Ectodermal cell (in vitro differentiated cells): ENCODE data around the gene KIFC3.

Experiments
- H3K27ac ChIP-seq: 2 replicates; pipeline ENCODE4 v1.7.0; 2013; ENCODE audit warnings: mild to moderate bottlenecking, low read depth, low read length; ENCODE audit not compliant: insufficient read depth, poor library complexity, severe bottlenecking
- H3K27me3 ChIP-seq: 2 replicates; pipeline ENCODE4 v1.7.0; 2013; ENCODE audit warnings: mild to moderate bottlenecking, low read length; ENCODE audit not compliant: insufficient read depth, control insufficient read depth, poor library complexity, severe bottlenecking
- H3K36me3 ChIP-seq: one replicate; pipeline ENCODE4 v1.7.0; 2013; ENCODE audit warnings: low read length; ENCODE audit not compliant: control insufficient read depth, insufficient read depth
- H3K4me1 ChIP-seq: one replicate; pipeline ENCODE4 v1.7.0; 2013; ENCODE audit warnings: low read length; ENCODE audit not compliant: control insufficient read depth, insufficient read depth
- H3K4me3 ChIP-seq: 2 replicates; pipeline ENCODE4 v1.7.0; 2013; ENCODE audit warnings: low read depth, low read length, control low read depth; ENCODE audit not compliant: insufficient read depth
- H3K9me3 ChIP-seq: 2 replicates; pipeline ENCODE4 v1.7.0; 2013; ENCODE audit warnings: mild to moderate bottlenecking, low read length, moderate library complexity; ENCODE audit not compliant: control insufficient read depth
- whole genome bisulfite sequencing, 2 experiments: methylation state at CpG; one replicate each; pipeline ENCODE4 v1.1.7; 2013; ENCODE audit warnings: missing lambda C conversion rate in 2 of 2; 5-methylcytosine and 5-hydroxymethylcytosine counted together

KIFC3 gene

DNA sequence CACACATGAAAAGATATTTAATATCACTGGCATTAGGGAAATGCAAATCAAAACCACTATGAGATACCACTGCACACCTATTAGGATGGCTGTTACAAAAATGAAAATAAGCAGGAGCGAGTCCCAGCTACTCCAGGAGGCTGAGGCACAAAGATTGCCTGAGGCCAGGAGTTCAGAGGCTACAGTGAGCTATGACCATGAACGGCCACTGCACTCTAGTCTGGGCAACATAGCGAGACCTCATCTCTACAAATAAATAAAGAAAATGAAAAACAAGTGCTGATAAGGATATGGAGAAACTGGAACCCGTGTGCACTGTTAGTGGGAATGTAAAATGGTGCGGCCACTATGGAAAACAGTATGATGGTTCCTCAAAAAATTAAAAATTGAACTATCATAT, 23.6 kb downstream of the KIFC3 start:
- Histone ChIP-seq H3K27ac (no peak overlapping the region), H3K27me3 (no peaks in the 10 kb centered on the region), H3K4me1 (no peaks in the 10 kb centered on the region), H3K4me3 (no peak overlapping the region), H3K9me3 (no peaks in the 10 kb centered on the region), H3K36me3 (no peaks in the 10 kb centered on the region)
- 96 to 97% methylated on average over 4 to 5 of the region's 5 CpGs for WGBS, 2 experiments

DNA sequence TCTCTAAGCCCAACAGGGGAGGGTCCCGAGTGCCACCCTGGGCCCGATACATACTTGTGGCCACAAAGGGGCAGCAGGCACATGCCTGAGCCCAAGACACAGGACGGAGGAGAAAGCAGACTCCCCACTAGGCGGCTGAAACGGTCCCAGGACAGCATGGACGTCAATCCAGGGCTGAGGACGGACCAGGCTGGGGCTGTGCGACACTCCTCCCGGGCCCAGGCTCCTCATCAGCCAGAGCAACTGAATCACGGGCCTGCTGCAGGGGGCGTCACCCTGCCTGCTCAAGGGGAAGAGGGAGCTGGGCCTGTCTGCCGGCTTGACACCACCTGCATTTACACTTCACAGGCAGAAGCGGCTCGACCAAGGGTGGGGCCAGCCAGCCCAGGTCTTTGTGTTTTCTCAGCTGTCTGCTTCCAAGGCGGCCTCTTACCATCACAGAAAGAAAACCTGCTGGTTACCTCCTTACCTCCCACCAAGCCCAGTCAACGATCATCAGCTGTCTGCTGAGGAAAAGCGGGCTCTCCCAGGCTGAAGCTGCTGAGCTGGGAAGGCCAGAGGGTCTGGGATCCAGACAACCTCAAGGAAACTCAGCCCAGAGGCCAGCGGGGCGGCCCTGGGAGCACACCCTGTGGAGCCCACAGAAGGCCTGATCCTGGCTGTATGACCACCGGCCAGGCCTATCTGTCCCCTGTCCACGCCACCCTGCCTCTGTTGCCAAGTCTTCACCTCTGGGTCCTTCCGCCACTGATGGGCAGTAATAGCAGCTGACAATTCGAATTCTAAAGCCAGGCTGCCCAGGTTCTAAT, 26.4 kb downstream of the KIFC3 start:
- 14 to 15% methylated on average over 23 of the region's 23 CpGs for WGBS, 2 experiments
- H3K36me3 ChIP-seq, result no peaks in the 10 kb centered on the region
- H3K27me3 ChIP-seq, result no peaks in the 10 kb centered on the region
- H3K4me3 ChIP-seq, result no peak overlapping the region
- no peak overlapping the region for H3K27ac ChIP-seq
- no peaks in the 10 kb centered on the region for H3K9me3 ChIP-seq
- H3K4me1 ChIP-seq, result no peaks in the 10 kb centered on the region

DNA sequence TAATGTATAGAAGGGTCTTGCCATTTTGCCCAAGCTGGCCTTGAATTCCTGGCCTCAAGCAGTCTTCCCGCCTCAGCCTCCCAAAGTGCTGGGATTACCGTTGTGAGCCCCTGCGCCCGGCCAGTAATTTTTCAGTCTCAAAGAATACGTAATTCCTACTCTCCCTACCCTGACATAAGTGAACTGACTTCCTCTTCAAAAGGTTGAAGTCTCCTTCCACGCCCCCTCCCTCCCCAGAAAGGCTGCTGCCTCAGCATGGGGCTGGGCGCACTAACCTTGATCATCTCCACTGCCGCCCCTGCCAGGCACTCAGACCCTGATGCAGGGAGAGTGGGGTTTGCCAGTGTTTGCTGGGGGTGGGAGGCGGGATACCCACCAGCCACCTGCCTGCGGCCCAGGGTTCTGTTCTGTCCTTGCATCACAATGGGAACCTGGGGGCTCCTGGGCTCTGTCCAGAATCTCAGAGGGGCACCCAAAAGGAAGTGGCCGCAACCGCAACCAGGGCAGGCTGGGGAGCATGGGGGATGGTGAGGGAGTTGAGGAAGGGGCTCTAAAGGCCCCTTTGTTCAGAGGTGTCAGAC, 27.5 kb downstream of the KIFC3 start:
- Histone ChIP-seq H3K9me3 (no peaks in the 10 kb centered on the region), H3K27ac (no peak overlapping the region), H3K4me3 (no peak overlapping the region), H3K4me1 (no peaks in the 10 kb centered on the region), H3K36me3 (no peaks in the 10 kb centered on the region), H3K27me3 (no peaks in the 10 kb centered on the region)
- 59 to 65% methylated on average over 12 of the region's 12 CpGs for WGBS, 2 experiments

DNA sequence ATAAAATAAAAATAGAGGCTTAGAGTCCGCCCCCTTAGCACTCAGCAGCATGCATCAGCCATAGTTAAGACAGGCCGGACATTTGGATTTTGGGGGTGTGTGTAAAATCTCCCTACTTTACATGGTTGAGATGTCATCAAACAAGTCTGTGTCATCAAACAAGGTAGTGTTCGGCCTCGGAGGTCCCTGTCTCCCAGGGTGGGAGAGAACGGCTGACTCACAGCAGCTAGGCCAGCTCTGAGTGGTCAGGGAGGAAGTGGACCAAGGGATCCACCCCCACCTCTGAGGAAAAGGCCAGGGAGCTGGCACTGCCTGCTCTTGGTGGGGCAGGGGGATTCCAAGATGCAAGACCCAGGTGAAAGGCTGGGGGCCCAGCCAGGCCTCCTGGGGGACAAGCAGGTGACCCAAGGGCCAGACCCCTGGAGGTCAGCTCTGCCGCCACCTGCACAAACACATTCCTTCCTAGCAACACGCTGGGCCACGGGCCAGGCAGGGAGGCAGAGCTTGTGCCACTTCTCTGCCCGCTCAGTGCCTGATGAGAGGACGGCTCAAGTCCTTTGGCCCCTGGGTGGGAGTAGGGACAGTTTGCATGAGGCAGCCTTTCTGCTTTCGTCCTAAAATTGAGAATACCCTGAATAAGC, 28.5 kb downstream of the KIFC3 start:
- Histone ChIP-seq H3K36me3 (no peaks in the 10 kb centered on the region), H3K27me3 (no peaks in the 10 kb centered on the region), H3K9me3 (no peaks in the 10 kb centered on the region), H3K4me1 (no peaks in the 10 kb centered on the region), H3K27ac (no peak overlapping the region), H3K4me3 (no peak overlapping the region)
- whole genome bisulfite sequencing, 2 experiments, result 88 to 92% methylated on average over 10 to 11 of the region's 11 CpGs

DNA sequence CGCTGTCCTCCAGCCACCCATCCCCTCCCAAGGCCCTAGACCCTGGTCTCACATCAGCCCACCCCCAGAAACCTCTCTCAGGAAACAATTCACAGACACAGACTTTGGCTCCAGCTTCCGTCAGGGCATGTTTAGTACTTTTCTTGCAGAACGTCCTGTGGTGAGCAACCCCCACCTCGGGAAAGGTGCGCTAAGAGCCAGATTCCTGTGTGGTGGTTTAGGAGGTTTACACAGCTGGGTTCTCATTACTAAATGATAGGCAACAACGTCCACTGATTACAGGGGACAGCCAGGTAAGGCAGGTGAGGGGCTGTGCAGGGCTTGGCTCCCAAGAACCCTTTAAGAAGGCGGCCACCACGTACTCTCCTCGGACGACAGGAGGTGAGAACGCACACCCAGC, 29.3 kb downstream of the KIFC3 start:
- no peaks in the 10 kb centered on the region for H3K36me3 ChIP-seq

DNA sequence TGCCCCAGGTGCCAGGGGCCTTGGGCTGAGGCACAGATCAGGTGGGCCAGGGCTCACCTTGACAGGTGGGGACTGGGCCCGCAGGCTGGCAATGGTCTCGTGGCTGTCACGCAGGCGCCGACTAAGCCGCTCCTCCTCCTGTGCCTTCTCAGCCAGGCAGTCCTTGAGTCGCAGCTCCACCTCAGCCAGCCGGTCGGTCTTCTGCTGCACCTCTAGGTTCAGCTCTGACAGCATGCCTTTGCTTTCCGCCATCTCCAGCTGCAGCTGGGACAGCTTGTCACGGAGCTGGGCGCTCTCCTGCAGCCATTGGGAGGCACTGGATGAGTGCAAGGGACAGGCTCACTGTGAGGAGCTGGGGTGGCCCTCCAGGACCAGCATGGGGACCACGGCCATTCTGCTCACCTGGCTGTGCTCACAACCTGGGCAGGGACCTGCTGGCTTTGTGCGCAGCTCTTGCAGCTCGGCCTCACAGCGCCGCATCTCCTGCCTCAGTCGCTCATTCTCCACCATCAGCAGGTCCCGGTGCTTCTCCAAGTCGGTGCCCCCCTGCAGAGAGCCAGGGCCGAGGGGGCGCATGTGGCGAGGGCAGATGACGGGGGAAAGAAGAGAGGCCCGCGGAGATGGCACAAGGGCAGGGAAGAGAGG, 31.0 kb downstream of the KIFC3 start:
- 93 to 94% methylated on average over 26 of the region's 26 CpGs for WGBS, 2 experiments
- Histone ChIP-seq H3K4me1 (no peaks in the 10 kb centered on the region), H3K36me3 (no peaks in the 10 kb centered on the region), H3K27me3 (no peaks in the 10 kb centered on the region), H3K9me3 (no peaks in the 10 kb centered on the region), H3K27ac (no peak overlapping the region), H3K4me3 (no peak overlapping the region)

More for the DNA sequence above, 29.3 kb downstream of the KIFC3 start:
- H3K27ac ChIP-seq, result no peak overlapping the region
- no peaks in the 10 kb centered on the region for H3K9me3 ChIP-seq
- no peaks in the 10 kb centered on the region for H3K27me3 ChIP-seq
- H3K4me3 ChIP-seq, result no peak overlapping the region
- WGBS, 2 experiments, result 91 to 92% methylated on average over 11 of the region's 11 CpGs
- no peaks in the 10 kb centered on the region for H3K4me1 ChIP-seq

DNA sequence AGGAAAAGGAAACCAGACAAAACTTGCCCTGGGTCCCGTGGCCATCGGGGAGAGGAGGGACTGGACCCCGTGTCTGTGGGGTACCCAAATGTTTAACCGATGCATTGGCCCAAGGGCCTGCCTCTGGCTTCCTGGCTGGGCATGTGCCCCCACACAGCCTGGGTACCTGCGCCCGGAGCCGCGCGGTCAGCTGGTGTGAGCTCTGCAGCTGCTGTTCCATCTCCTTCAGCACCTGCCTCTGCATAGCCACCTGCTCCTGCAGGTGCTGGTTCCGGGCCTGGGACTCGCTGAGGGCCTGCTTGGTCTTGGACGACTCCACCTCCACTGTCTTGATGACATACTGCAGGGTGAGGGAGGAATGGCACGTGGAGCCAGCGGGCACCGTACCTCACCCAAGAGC, 31.9 kb downstream of the KIFC3 start:
- Histone ChIP-seq H3K4me3 (no peak overlapping the region), H3K27ac (no peak overlapping the region), H3K4me1 (no peaks in the 10 kb centered on the region), H3K36me3 (no peaks in the 10 kb centered on the region), H3K27me3 (no peaks in the 10 kb centered on the region), H3K9me3 (no peaks in the 10 kb centered on the region)
- WGBS, 2 experiments, result 94 to 96% methylated on average over 15 of the region's 15 CpGs

DNA sequence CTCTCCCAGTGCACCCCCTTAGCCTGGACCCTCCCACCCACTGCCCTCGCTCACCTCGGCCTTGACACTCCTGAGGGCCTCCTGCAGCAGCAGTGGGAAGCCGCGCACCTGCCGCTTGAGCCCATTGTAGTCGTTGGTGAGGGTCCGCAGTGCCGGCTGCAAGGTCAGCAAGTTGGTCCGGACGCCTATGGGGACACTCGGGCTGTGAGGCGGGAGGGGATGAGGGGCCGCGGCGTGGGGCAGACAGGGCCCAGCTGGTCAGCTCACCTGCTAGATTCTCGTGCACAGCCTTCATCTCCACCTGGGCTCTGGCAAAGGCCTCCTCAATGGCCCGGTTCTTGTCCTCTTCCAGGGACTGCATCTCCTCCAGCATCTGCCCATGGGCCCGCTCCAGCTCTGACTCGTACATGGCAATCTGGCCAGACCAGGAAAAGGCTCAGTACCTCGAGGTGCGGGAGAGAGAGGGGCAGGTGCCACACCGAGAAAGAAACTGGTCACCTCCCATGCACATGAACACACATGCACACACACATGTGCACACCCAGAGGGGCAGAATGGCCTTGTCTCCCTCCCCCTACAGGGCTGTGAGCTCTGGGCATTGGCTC, 32.6 kb downstream of the KIFC3 start:
- H3K27ac ChIP-seq, result no peak overlapping the region
- H3K4me3 ChIP-seq, result no peak overlapping the region
- H3K4me1 ChIP-seq, result no peaks in the 10 kb centered on the region
- no peaks in the 10 kb centered on the region for H3K27me3 ChIP-seq
- no peaks in the 10 kb centered on the region for H3K36me3 ChIP-seq
- 93 to 95% methylated on average over 22 of the region's 22 CpGs for WGBS, 2 experiments
- no peaks in the 10 kb centered on the region for H3K9me3 ChIP-seq

DNA sequence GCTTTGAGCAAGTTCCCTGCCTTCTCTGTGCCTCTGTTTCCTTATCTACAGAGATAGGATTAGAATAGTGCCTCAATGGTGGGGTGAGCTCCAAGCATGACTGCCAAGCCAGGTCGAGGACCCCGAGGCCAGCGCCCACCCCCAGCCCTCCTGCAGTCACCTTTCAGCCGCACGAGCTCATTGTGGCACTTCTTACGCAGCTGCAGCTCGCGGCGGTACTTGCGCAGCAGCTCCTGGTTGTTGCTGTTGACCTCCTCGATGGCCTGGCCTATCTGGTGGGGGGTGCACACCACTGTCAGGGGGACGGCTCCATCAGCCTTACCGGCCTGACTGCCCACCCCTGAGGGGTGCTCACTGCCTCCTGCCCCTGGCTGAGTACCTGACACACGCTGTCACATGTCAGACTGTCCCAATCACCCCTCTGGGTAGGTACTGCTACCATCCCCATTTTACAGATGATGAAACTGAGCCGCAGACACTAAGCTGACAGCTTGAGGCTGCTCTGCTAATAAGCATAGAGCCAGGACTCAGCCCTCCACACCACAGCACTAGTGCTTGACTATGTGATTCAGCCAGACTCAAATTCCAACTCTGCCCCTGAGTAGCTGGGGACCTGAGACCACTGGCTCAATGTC, 35.5 kb downstream of the KIFC3 start:
- 94 to 95% methylated on average over 15 of the region's 15 CpGs for WGBS, 2 experiments
- H3K4me1 ChIP-seq, result peaks cover 5% of the 10 kb centered on the region
- H3K9me3 ChIP-seq, result no peaks in the 10 kb centered on the region
- no peaks in the 10 kb centered on the region for H3K36me3 ChIP-seq
- no peak overlapping the region for H3K27ac ChIP-seq
- H3K27me3 ChIP-seq, result no peaks in the 10 kb centered on the region
- no peak overlapping the region for H3K4me3 ChIP-seq
